OCI-M2 (cell line): ENCODE measurements around the gene BCAM.

Experiments used
- DNase-seq: peaks from one replicate; lab custom pipeline; 2025; ENCODE audit not compliant: unreplicated experiment; lab: John Stamatoyannopoulos, UW

The BCAM gene

DNA sequence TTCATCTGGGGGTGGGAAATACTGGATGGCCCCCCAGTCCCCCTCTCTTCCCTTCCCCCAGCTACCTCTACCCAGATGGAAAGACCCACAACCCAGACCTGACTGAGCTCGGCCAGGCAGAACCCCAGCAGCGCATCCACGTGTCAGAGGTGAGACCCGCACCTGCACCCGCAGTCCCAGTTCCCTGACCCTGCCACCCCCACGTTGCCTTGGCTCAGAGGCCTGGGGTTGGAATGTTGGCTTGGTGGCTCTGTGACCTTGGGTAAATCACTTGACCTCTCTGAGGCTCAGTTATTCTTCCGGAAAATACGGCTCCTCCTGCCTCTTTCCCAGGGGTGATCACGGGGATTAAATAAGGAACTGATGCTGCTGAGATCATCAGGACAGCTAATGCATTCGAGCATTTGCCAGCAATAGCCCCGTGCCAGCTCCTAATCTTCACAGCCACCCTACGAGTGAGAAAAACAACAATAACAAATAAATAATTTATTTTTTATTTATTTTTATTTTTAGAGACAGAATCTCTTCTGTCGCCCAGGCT lies 18.9 kb upstream of the BCAM start:
- no peak for DNase-seq

DNA sequence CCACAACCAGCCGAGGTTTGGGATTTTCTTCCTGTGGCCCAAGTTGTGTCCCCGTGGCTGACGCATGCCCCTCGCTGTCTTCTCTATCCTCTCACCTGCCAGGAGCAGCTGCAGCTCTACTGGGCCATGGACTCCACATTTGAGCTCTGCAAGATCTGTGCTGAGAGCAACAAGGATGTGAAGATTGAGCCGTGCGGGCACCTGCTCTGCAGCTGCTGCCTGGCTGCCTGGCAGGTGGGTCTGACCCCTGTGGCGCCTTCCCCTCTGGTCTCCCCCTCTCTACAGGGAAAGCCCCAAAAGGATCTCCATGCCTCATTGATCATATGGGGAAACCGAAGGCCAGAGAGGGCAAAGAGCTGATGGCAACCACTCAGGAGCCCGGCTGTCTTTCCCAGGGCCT lies 16.6 kb upstream of the BCAM start:
- no peak for DNase-seq

DNA sequence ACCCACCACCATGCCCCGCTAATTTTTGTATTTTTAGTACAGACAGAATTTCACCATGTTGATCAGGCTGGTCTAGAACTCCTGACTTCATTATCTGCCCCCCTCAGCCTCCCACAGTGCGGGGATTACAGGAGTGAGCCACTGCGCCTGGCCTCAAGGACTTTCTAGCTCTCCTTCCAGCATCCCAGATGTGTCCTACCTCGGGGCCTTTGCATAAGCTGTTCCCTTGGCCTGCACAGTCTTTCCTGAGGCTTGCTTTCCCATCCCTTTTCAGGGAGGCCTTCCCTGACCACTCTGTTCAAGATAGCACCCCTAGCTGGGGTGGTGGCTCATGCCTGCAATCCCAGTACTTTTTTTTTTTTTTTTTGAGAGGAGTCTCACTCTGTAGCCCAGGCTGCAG lies 14.3 kb upstream of the BCAM start:
- no peak for DNase-seq

DNA sequence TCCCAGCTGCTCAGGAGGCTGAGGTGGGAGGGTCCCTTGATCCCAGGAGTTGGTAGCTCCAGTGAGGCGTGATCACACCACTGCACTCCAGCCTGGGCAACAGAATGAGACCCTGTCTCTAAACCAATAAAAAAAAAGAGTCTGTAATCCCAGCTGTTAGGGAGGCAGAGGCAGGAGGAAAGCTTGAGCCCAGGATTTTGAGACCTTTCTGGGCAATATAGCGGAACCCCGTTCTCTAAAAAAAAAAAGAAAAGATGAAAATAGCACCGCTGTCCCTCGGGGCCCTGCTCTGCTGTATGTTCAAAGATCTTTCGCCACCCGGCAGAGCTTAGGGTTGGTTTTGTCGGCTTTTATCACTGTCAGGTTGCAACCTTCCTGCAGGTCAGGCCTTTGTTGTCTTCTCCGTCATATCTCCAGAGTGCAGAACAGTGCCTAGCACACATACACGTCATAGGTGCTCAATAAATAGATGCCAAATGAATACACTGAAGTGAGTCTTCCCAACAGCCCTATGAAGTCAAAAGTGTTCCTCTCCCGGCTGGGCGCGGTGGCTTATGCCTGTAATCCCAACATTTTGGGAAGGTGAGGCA lies 13.4 kb upstream of the BCAM start:
- DNase-seq, result no peak

DNA sequence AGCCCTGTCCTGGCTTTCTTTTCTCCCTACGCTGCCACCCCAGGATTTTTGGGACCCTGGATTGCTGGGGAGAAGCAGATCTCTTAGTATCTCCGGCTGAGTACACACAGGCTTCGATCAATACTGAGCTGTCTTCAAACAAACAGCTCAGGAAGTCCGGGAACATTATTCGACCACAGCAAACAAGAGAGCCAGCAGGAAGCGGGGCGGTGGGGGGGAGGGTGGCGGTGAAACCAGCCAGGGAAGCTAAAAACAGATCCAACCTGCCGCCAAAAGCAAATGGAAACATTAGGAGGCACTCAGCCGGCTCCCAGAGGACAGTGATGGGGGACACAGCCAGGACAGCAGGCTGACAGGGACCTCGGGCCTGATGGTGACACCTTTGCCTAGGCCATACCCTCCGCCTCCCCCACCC lies 12.2 kb upstream of the BCAM start:
- DNase-seq, result no peak

DNA sequence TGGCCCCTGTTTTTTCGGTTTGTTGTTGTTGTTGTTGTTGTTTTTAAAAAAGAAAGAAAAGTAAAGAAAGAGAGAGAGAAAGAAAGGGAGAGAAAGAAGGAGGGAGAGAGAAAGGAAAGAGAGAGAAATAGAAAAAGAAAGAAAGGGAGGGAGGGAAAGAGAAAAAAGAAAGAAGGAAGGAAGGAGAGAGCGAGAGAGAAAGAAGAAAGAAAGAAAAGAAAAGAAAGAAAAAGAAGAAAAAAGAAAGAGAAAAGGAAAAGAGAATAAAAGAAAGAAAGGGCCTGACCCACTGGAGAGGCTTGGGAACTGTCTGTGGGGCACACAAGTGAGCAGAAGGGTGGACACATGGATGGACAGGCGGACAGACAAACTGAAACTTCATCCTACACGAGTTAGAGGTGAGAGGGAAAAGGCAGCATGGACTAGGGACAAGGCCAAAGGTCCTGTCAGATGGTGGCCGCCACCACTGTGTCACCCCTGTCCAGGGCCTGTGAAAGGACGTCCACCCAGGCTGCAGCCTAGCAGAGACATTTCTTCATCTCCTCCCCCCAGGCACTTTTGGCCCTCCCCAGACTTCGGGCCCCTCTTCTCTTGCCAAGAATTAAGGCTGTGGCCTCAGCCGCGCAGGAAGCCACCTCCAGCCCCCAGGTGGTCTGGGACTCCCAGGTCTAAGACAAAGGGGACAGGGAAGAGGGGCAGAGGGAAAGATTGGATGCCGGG lies 9.1 kb upstream of the BCAM start:
- no peak for DNase-seq

DNA sequence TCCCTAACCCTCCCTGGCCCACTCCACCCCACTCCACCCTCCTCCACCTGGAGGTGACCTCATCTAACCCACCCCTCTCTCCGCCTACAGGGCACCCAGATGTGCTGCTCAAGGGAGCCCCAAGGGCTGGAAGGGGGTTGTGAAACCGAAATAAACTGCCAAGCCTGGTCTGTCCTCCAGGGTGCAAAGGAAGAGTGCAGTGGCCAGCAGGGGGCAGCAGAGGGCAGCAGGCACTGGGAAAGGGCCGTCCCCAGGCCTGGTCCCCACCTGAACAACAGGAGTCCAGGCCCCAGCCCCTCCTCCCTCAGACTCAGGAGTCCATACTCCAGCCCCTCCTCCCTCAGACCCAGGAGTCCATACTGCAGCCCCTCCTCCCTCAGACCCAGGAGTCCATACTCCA lies 8.4 kb upstream of the BCAM start:
- peak; percentile 20 for DNase-seq

DNA sequence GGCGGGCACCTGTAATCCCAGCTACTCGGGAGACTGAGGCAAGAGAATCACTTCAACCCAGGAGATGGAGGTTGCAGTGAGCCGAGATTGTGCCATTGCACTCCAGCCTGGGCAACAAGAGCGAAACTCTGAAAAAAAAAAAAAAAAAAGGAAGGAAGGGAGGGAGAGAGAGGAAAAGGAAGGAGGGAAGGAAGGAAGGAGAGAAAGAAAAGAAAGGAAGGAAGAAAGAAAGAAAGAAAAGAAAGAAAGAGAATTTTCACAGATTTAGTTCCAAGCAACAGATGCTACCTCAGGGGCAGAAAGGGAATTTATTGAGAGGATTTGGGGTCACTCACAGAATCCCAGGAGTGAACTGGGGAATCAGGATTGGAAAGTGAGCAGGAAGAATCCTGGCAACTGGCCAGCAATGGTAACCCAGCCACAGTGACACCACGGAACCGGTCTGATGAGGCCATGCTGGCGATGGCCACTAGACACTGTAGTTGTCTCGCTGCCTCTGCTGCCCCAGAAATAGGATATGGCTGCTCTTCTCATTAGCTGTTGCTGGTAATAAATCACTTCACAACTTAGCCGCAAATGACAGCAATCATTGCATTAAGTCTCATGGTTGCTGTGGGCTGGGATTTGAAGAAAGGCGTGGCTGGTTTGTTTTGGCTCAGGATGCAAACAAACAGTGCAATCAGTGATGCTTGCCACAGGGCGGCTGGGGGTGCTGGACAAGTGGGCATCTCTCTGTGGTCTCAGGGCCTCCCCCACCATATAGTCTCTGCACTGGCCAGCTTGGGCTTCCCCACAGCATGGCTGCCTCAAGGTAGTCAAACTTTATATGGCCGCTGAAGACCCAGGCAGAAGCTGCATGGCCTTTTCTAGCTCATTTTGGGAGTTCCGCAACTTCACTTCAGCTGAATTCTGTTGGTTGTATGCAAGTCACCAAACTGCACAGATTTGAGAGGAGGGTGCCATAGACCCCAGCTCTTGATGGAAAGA lies 5.2 kb upstream of the BCAM start:
- DNase-seq, result no peak

DNA sequence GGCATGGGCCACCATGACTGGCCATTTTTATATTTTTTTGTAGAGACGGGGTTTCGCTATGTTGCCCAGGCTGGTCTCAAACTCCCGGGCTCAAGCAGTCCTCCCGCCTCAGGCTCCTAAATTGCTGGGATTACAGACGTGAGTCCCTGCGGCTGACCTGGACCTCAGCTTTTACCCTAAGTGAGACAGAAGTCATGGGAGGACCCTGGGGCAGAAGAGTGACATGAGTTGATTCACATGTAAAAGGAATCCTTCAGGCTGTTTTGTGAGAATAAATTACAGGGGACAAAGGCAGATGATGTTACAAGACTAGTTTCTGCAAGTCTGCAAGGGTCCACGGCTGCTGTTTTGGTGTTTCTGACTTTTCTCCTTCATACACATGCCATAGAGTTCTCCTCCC lies 2.6 kb upstream of the BCAM start:
- no peak for DNase-seq

DNA sequence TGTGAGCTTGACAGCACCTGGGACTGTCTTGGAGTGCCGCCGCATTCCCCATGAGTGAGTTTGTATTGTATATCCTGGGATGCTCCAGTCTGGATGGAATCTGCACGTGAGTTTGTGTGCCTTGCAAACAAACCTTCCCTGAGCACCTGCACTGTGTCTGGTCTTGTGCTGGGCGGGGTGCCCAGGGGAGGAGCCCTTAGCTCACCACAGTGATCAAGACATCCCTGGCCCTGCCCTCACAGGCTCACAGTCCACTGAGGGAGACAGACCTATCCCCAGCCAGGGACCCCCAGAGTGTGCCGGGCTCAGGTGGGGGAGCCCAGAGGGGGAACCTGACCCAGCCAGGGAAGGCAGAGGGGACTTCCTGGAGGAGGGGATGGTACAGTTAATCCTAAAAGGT lies 1.7 kb upstream of the BCAM start:
- no peak for DNase-seq

DNA sequence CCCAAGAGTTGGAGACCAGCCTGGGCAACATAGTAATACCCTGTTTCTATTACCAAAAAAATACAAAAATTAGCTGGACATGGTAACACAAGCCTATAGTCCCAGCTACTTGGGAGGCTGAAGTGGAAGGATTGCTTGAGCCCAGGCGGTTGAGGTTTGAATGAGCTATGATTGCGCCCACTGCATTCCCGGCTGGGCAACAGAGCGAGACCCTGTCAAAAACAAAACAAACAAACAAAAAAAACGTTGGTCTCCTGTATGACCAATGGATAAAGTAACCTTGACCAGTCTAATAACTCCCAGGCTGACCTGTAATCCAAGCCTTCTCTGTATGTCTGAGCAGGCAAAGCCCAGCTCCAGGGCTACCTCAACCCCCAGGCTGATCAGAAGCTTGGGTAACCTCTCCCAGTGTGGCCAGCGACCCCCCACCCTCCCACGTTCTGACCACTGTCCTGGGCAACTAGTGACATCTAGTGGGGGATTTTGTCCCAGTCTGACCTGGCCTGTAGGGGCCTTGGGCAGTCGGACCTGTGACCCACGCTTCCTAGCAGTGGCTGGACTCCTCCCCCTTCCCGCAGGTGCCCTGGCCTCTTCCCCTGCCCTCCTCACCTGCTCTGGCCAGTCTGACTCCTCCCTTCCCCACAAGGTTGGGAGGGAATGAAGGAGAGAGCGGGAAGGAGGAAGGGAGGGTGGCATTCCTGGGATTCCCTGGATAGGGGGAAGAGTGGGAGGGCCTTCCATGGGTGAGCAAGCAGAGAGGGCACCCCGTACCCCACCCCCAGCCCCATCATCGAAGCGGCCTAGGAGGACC lies 1.0 kb upstream of the BCAM start:
- DNase-seq, result peak; percentile 64

DNA sequence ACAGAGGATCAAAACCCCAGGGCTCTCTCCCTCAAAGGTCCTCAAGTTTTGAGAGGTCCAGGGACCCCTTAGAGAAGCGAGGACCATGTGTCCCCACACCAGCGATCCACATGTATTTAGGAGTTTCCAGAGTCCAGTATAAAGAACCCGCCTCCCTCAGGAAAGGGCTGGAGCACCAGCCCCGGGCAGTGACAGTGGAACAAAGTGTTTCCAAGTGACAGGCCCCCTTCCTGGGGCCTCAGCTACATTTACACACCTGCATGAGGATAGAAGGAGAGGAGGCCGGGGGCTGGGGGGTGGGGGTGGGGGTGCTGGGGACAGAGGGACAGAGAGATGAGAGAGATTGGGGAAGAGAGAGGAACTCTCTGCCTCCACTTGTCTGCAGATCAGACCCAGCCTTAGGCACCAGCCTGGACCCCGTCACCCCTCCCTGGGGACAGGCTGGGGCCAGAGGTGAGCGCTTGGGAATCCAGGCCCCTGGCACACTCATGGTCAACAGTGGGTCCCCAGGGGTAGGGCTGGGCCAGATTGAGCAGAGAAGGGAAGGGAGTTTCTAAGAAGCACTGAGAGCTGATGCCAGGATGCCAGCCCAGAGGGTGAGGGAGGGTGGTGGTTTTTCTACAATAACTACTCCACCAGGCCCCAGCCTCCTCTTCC lies 802 bp downstream of the BCAM start:
- DNase-seq, result no peak

DNA sequence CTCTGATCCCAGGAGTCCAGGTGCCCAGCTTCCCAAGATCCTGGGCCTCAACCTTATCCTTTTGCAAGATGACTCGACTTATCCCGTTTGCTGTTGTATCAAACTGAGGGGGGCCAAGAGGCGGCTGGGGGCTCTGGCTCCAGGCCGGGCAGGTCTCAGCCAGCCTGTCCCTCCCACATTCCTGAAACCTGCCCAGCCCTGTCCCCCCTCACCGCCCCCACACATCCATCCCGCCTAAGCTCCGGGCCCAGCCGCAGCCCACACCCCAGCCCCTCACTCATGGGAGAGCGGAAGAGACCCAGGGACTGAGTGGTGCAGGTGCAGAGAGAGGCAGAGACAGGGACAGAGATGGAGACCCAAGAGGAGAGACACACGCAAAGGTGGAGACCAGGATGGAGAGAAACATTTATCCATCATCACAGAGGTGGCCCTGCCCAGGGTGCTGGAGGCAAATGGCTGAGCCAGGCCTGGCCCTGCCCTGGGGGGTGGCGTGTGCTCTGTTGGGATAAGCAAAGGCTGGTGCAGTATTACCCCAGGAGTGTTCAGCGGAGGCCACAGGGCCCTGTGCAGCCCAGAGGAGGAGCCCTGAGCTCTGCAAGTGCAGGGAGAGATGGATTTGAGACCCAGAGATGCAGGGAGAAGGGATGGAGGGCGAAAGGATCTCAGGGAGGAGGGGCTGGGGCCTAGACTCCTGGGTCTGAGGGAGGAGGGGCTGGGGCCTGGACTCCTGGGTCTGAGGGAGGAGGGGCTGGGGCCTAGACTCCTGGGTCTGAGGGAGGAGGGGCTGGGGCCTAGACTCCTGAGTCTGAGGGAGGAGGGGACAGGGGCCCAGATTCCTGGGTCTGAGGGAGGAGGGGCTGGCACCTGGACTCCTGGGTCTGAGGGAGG lies 1.6 kb downstream of the BCAM start:
- DNase-seq, result no peak

DNA sequence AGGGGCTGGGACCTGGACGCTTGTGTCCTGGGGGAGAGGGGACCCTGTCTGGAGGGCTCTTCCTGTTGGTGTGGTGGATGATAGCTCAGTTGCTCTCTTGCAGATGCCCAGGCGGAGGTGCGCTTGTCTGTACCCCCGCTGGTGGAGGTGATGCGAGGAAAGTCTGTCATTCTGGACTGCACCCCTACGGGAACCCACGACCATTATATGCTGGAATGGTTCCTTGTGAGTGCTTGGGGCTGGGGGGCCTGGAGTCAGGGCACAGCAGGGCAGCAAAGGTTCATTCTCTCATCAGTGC lies 2.2 kb downstream of the BCAM start:
- no peak for DNase-seq

DNA sequence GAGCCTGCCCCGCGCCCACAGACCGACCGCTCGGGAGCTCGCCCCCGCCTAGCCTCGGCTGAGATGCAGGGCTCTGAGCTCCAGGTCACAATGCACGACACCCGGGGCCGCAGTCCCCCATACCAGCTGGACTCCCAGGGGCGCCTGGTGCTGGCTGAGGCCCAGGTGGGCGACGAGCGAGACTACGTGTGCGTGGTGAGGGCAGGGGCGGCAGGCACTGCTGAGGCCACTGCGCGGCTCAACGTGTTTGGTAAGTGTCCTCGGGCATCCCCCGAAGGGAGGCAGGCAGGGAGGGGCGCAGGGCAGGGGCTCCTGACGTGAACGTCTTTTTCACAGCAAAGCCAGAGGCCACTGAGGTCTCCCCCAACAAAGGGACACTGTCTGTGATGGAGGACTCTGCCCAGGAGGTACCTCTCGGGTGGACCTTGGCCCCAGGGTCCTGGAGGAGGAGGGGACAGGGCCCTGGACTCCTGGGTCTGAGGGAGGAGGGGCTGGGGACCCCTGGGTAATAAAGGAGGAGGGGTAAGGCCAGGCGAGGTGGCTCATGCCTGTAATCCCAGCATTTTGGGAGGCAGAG lies 3.3 kb downstream of the BCAM start:
- DNase-seq, result no peak

DNA sequence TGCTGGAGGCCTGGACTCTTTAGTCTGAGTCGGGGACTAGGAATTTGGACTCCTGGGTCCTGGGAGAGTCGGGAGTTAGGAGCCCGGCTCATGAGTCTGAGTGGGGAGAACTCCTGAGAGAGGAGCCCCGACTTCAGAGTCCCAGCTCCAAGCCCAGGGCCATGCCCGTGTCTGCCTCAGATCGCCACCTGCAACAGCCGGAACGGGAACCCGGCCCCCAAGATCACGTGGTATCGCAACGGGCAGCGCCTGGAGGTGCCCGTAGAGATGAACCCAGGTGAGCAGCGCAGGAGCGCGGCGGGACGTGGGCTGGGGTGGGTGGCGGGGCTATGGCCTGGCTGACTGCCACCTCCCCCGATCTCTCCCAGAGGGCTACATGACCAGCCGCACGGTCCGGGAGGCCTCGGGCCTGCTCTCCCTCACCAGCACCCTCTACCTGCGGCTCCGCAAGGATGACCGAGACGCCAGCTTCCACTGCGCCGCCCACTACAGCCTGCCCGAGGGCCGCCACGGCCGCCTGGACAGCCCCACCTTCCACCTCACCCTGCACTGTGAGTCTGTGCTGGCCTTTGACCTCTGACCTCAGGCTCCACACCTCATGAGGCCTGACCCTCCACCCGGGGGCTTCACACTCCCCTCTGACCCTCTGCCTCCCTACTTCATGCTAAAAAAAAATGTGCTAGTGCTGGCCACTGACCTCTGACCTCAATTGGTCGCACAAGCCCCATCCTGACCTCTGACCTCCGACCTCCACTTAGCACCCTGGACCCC lies 4.4 kb downstream of the BCAM start:
- DNase-seq, result no peak

DNA sequence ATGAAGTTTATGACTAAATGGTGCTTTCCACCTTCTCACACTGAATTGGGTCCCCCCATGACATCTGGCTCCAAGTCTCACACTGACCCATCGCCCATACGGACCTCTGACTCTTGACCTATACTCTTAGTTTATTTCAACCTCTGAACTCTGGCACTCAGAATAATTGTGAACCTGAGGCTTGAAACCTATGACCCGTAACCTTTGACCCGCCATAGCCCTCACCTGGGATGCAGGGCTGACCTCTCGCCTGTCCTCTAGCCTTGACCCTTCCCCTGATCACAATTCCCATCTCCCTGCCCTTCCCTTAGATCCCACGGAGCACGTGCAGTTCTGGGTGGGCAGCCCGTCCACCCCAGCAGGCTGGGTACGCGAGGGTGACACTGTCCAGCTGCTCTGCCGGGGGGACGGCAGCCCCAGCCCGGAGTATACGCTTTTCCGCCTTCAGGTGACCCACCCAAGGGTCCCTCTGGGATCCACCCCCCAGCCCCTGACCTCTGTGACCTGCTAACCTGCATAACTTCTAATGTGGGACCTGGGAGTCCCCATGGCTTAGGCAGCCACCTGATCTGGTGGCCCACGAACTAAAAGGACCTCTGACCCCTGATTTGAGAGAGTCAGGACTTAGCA lies 5.1 kb downstream of the BCAM start:
- DNase-seq, result no peak

DNA sequence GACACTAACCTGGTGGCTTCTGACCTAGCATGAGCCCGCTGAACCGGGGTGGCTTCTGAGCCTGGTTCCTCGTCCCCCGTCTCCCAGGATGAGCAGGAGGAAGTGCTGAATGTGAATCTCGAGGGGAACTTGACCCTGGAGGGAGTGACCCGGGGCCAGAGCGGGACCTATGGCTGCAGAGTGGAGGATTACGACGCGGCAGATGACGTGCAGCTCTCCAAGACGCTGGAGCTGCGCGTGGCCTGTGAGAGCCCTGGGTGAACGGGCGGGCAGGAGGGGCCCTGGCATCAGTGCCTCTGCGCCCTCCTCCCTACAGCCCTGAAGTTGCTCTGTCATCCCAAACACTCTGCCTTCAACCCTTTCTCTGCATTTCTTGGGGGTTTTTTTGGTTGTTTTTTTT lies 5.6 kb downstream of the BCAM start:
- DNase-seq, result no peak
